CD4-positive, alpha-beta T cell treated with Interleukin-17A for 4 hours (primary cell): ENCODE results near the gene PPP2R2D.

ENCODE experiments used
- DNase-seq: peaks from one replicate; pipeline ENCODE4 v3.0.0-alpha.2; 2020; ENCODE audit warnings: mixed read lengths

PPP2R2D gene

GRCh38 chr10:132003282-132003924 is 102.6 kb downstream of the PPP2R2D start:
- no peak for DNase-seq

DNA sequence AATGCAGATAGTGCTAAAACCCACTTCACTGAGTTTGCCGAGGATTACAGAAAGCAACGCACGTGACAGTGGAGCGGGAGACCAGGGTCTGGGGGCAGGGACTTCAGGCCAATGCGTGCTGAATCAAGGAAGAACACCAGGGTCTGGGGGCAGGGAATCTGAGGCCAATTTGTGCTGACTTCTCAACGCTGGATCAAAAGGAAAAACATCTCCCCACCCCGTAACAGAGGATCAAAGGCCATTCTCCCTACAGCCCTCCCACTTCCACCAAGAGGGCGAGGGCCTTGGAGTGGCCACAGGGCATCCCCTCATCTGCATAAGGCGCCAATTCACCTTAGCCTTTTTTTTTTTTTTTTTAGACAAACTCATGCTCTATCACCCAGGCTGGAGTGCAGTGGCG is 103.2 kb downstream of the PPP2R2D start:
- no peak for DNase-seq

DNA sequence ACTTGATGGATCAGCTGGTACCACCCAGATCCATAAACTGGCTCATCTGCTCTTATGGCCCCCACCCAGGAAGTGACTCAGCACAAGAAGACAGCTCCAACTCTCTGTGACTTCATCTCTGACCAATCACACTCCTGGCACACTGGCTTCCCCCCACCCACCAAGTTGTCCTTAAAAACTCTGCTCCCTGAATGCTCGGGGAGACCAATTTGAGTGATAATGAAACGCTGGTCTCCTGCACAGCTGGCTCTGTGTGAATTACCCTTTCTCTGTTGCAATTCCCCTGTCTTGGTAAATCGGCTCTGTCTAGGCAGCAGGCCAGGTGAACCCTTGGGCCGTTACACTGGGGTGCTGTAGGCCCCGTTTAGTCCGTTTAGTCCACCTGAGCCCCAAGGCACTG is 104.3 kb downstream of the PPP2R2D start:
- no peak for DNase-seq

DNA sequence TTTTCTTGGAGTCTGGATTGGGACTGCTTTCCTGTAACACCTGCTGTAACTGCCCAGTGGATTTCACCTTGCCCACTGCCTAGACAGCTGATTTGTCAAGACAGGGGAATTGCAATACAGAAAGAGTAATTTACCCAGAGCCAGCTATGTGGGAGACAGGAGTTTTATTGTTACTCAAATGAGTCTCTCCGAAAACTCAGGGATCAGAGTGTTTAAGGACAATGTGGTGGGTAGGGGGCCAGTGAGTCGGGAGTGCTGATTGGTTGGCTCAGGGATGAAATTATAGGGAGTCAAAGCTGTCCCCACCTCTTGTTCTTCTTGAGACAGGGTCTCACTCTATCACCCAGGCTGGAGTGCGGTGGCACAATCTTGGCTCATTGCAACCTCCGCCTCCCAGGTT is 106.2 kb downstream of the PPP2R2D start:
- no peak for DNase-seq

GRCh38 chr10:132007681-132008080 is 106.9 kb downstream of the PPP2R2D start:
- DNase-seq: no peak
